ENCODE results near the gene IL1R2. TPM values are rescaled to one million over a fixed set of nuclear protein-coding genes. Genes with fewer than 3 reads are reported as not detected.

The IL1R2 gene
- total and polyA plus RNA-seq, 9 of the 15 experiments (the other 6 are each of a cell fraction or from before 2014, with no cell fraction given), result 0.13 TPM; not detected in 8

DNA sequence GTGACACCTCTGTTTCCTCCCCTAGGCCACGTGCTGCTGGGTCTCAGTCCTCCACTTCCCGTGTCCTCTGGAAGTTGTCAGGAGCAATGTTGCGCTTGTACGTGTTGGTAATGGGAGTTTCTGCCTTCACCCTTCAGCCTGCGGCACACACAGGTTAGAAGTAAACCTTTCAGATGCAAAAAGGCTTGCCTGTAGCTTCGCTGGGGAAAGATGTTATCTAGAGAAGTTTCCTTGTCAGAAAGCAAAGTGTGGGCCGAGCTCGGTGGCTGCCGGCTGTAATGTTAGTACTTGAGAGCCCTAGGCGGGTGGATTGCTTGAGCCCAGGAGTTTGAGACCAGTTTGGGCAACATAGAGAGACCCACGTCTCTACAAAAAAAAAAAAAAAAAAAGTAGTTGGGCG, 16.7 kb downstream of the IL1R2 start:
- DNase-seq (ENCODE audit: extremely low read depth in 1 of 4, low spot score in 3 of 4) (no peak), ATAC-seq (no peak), FAIRE-seq (no peak)
- no peaks in the 10 kb centered on the region for H3K9me3 ChIP-seq (replicated peaks; ENCODE audit: control insufficient read depth, insufficient read depth, low read depth, low read length)
- H3K4me2 ChIP-seq (ENCODE audit: insufficient read depth, low read length), result no peak overlapping the region
- in situ Hi-C loops (cut with MboI) (no loop called here), intact Hi-C loops (cut with micrococcal nuclease) (loop anchor here (5.0 kb wide), 3 partner anchors 349 to 449 kb away; partner anchors contain the start of gene IL18R1)
- CTCF ChIA-PET (ENCODE audit: low intra/inter-chr PET ratio), result no interaction called here
- no peak overlapping the region for H3K4me3 ChIP-seq
- H3K4me1 ChIP-seq (replicated peaks in 1 of 2; ENCODE audit: control insufficient read depth in 2 of 2, insufficient read depth in 2 of 2, low read length in 2 of 2), result peaks cover 0 to 5% of the 10 kb centered on the region in 2 experiments; a peak in 1 of 5 replicates
- H3K36me3 ChIP-seq (ENCODE audit: control insufficient read depth, insufficient read depth, low read length), result no peaks in the 10 kb centered on the region
- BruUV-seq (replicated peaks), result no TSS peak
- POLR2A ChIA-PET, result no interaction called here
- H3K27me3 ChIP-seq (ENCODE audit: control insufficient read depth in 2 of 2, insufficient read depth in 2 of 2, low read length in 2 of 2), result peaks cover 4 to 24% of the 10 kb centered on the region in 2 experiments; a peak in 3 of 5 replicates
- H3K9ac ChIP-seq (ENCODE audit: insufficient read depth in 1 of 2, low read depth in 2 of 2, low read length in 2 of 2), result no peak overlapping the region
- no peaks in the 10 kb centered on the region for H3K9me1 ChIP-seq (ENCODE audit: control insufficient read depth, insufficient read depth, low read length)
- 25% methylated on average over 9 of the region's 12 CpGs for WGBS (ENCODE audit: insufficient coverage, low coverage, missing lambda C conversion rate)
- TF ChIP-seq, protein P1, sequence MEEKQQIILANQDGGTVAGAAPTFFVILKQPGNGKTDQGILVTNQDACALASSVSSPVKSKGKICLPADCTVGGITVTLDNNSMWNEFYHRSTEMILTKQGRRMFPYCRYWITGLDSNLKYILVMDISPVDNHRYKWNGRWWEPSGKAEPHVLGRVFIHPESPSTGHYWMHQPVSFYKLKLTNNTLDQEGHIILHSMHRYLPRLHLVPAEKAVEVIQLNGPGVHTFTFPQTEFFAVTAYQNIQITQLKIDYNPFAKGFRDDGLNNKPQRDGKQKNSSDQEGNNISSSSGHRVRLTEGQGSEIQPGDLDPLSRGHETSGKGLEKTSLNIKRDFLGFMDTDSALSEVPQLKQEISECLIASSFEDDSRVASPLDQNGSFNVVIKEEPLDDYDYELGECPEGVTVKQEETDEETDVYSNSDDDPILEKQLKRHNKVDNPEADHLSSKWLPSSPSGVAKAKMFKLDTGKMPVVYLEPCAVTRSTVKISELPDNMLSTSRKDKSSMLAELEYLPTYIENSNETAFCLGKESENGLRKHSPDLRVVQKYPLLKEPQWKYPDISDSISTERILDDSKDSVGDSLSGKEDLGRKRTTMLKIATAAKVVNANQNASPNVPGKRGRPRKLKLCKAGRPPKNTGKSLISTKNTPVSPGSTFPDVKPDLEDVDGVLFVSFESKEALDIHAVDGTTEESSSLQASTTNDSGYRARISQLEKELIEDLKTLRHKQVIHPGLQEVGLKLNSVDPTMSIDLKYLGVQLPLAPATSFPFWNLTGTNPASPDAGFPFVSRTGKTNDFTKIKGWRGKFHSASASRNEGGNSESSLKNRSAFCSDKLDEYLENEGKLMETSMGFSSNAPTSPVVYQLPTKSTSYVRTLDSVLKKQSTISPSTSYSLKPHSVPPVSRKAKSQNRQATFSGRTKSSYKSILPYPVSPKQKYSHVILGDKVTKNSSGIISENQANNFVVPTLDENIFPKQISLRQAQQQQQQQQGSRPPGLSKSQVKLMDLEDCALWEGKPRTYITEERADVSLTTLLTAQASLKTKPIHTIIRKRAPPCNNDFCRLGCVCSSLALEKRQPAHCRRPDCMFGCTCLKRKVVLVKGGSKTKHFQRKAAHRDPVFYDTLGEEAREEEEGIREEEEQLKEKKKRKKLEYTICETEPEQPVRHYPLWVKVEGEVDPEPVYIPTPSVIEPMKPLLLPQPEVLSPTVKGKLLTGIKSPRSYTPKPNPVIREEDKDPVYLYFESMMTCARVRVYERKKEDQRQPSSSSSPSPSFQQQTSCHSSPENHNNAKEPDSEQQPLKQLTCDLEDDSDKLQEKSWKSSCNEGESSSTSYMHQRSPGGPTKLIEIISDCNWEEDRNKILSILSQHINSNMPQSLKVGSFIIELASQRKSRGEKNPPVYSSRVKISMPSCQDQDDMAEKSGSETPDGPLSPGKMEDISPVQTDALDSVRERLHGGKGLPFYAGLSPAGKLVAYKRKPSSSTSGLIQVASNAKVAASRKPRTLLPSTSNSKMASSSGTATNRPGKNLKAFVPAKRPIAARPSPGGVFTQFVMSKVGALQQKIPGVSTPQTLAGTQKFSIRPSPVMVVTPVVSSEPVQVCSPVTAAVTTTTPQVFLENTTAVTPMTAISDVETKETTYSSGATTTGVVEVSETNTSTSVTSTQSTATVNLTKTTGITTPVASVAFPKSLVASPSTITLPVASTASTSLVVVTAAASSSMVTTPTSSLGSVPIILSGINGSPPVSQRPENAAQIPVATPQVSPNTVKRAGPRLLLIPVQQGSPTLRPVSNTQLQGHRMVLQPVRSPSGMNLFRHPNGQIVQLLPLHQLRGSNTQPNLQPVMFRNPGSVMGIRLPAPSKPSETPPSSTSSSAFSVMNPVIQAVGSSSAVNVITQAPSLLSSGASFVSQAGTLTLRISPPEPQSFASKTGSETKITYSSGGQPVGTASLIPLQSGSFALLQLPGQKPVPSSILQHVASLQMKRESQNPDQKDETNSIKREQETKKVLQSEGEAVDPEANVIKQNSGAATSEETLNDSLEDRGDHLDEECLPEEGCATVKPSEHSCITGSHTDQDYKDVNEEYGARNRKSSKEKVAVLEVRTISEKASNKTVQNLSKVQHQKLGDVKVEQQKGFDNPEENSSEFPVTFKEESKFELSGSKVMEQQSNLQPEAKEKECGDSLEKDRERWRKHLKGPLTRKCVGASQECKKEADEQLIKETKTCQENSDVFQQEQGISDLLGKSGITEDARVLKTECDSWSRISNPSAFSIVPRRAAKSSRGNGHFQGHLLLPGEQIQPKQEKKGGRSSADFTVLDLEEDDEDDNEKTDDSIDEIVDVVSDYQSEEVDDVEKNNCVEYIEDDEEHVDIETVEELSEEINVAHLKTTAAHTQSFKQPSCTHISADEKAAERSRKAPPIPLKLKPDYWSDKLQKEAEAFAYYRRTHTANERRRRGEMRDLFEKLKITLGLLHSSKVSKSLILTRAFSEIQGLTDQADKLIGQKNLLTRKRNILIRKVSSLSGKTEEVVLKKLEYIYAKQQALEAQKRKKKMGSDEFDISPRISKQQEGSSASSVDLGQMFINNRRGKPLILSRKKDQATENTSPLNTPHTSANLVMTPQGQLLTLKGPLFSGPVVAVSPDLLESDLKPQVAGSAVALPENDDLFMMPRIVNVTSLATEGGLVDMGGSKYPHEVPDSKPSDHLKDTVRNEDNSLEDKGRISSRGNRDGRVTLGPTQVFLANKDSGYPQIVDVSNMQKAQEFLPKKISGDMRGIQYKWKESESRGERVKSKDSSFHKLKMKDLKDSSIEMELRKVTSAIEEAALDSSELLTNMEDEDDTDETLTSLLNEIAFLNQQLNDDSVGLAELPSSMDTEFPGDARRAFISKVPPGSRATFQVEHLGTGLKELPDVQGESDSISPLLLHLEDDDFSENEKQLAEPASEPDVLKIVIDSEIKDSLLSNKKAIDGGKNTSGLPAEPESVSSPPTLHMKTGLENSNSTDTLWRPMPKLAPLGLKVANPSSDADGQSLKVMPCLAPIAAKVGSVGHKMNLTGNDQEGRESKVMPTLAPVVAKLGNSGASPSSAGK (IDR thresholded peaks at IDR 0.05), result peak; percentile 22; the same call in 1 of the 2 replicates
- no peak for TF ChIP-seq ATF7 (IDR thresholded peaks at IDR 0.05)
- TF ChIP-seq, protein P2, sequence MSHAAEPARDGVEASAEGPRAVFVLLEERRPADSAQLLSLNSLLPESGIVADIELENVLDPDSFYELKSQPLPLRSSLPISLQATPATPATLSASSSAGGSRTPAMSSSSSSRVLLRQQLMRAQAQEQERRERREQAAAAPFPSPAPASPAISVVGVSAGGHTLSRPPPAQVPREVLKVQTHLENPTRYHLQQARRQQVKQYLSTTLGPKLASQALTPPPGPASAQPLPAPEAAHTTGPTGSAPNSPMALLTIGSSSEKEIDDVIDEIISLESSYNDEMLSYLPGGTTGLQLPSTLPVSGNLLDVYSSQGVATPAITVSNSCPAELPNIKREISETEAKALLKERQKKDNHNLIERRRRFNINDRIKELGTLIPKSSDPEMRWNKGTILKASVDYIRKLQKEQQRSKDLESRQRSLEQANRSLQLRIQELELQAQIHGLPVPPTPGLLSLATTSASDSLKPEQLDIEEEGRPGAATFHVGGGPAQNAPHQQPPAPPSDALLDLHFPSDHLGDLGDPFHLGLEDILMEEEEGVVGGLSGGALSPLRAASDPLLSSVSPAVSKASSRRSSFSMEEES (CRISPR knock-in tag; IDR thresholded peaks at IDR 0.05), result no peak
- TF ChIP-seq, protein P3, sequence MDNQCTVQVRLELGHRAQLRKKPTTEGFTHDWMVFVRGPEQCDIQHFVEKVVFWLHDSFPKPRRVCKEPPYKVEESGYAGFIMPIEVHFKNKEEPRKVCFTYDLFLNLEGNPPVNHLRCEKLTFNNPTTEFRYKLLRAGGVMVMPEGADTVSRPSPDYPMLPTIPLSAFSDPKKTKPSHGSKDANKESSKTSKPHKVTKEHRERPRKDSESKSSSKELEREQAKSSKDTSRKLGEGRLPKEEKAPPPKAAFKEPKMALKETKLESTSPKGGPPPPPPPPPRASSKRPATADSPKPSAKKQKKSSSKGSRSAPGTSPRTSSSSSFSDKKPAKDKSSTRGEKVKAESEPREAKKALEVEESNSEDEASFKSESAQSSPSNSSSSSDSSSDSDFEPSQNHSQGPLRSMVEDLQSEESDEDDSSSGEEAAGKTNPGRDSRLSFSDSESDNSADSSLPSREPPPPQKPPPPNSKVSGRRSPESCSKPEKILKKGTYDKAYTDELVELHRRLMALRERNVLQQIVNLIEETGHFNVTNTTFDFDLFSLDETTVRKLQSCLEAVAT (IDR thresholded peaks at IDR 0.05), result no peak
- no peak for TF ChIP-seq MEF2D (tag; conservative IDR thresholded peaks at IDR 0.05; ENCODE audit: low read depth)
- H3K79me2 ChIP-seq (ENCODE audit: control insufficient read depth, insufficient read depth, low read length), result no peaks in the 10 kb centered on the region
- no peaks in the 10 kb centered on the region for H4K20me1 ChIP-seq (replicated peaks; ENCODE audit: control insufficient read depth, insufficient read depth, low read length)
- H2AFZ ChIP-seq (ENCODE audit: low read depth, low read length), result peak overlapping the region; percentile 44; the same call in 1 of the 2 replicates
- H3K27ac ChIP-seq (ENCODE audit: extremely low read depth, low read depth, low read length), result no peak overlapping the region

Measured in K562 (cell line).